Esophagus muscularis mucosa (tissue), 4 donors: Measurements from ENCODE around the gene ALDH18A1. TPM values are rescaled to one million over a fixed set of nuclear protein-coding genes. Genes with fewer than 3 reads are reported as not detected.

Experiments
- DNase-seq: peaks from one replicate; pipeline ENCODE4 v3.0.0-alpha.2; 2017; ENCODE audit errors: extremely low spot score
- H3K27ac ChIP-seq, 4 donors: fragments of 200-600 bp; sonication (generic); replicated peaks in 1 of 4; 1 replicate in 3 of 4; 2 replicates in 1 of 4; pipeline ENCODE4 v1.5.1; 2016 to 2019; ENCODE audit warnings: mild to moderate bottlenecking in 1 of 4
- H3K27me3 ChIP-seq, 4 donors: fragments of 200-600 bp; sonication (generic); one replicate each; pipeline versions ENCODE4 v1.5.1 to v1.6.0; 2016 to 2019
- H3K36me3 ChIP-seq, 4 donors: fragments of 200-600 bp; sonication (generic); one replicate each; pipeline ENCODE4 v1.5.1; 2016 to 2019
- H3K4me1 ChIP-seq, 4 donors: fragments of 200-600 bp; sonication (generic); one replicate each; pipeline ENCODE4 v1.5.1; 2016 to 2019
- H3K4me3 ChIP-seq, 4 donors: fragments of 200-600 bp; sonication (generic); 1 replicate in 2 of 4; 2 replicates in 2 of 4; pipeline ENCODE4 v1.5.1; 2016 to 2019; ENCODE audit warnings: mild to moderate bottlenecking in 4 of 4, moderate library complexity in 1 of 4
- H3K9me3 ChIP-seq, 4 donors: fragments of 200-600 bp; sonication (generic); 1 replicate in 3 of 4; 2 replicates in 1 of 4; pipeline ENCODE4 v1.5.1; 2016 to 2019
- CTCF ChIP-seq, 3 experiments: fragments of 200-600 bp in 2 of 3; fragments of 450-650 bp in 1 of 3; sonication (generic) in 2 of 3; IDR thresholded peaks; one replicate each; pipeline ENCODE4 v1.5.1; 2017 to 2019; ENCODE audit warnings: antibody characterized with exemption in 3 of 3, mild to moderate bottlenecking in 2 of 3, moderate library complexity in 1 of 3
- EP300 ChIP-seq: sonication (generic); formaldehyde crosslinking; IDR thresholded peaks from one replicate; pipeline ENCODE4 v1.6.1; 2017; ENCODE audit warnings: antibody characterized with exemption
- POLR2A ChIP-seq: fragments of 450-650 bp; IDR thresholded peaks from one replicate; pipeline ENCODE4 v1.6.1; 2017; ENCODE audit warnings: antibody characterized with exemption, moderate library complexity, mild to moderate bottlenecking, low read depth
- POLR2AphosphoS5 ChIP-seq, 2 donors: sonication (generic); formaldehyde crosslinking; IDR thresholded peaks; one replicate each; pipeline ENCODE4 v1.6.1; 2017; ENCODE audit warnings: antibody characterized with exemption in 2 of 2
- WGBS: methylation state at CpG from one replicate; pipeline ENCODE4 v1.1.5; 2018; 5-methylcytosine and 5-hydroxymethylcytosine counted together
- intact Hi-C: fragments of 100-400 bp; cut with DNase I; formaldehyde crosslinking; loops from one replicate; pipeline ENCODE4 v1.15.1; 2023
- total RNA-seq, 4 donors: library from RNA; depleted of rRNA; stranded (reverse); fragments of >200 nt; gene quantifications; one replicate each; pipeline versions ENCODE4 v1.1.0 to v1.2.1, GENCODE V29; 2016

Gene ALDH18A1
- total RNA-seq, 4 donors from 2014 or later, result 13.7 to 27.7 (median 21.8) TPM

GRCh38 chr10:95559896-95560277 is 96.6 kb downstream of the ALDH18A1 start:
- Histone ChIP-seq H3K27me3 (no peaks in the 10 kb centered on the region), H3K27ac (peak overlapping the region; percentile 91 to 97 (median 96)), H3K36me3 (no peaks in the 10 kb centered on the region), H3K9me3 (no peaks in the 10 kb centered on the region), H3K4me3 (peak overlapping the region; percentile 84 to 97 (median 93)), H3K4me1 (peaks cover 27 to 43% (median 35%) of the 10 kb centered on the region in 4 donors)
- 30% methylated on average over 10 of the region's 10 CpGs for whole genome bisulfite sequencing
- intact Hi-C loops, result loop anchor here (5.0 kb wide), 1 partner anchor 128 kb away; no protein-coding TSS in a partner anchor
- DNase-seq, result no peak
- TF ChIP-seq EP300, result no peak
- TF ChIP-seq CTCF (IDR thresholded peaks at IDR 0.05), result no peak
- no peak for TF ChIP-seq POLR2A
- no peak for TF ChIP-seq POLR2AphosphoS5 (IDR thresholded peaks at IDR 0.05)

- H3K4me3 ChIP-seq, result peak overlapping the region; percentile 84 to 97 (median 93)
- H3K4me1 ChIP-seq, result peaks cover 27 to 42% (median 33%) of the 10 kb centered on the region in 4 donors
- no peaks in the 10 kb centered on the region for H3K36me3 ChIP-seq
- H3K27ac ChIP-seq, result peak overlapping the region; percentile 91 to 97 (median 96)
- 49% methylated on average over 4 of the region's 4 CpGs for WGBS
- peak; percentile 16 for TF ChIP-seq POLR2A
- TF ChIP-seq EP300, result no peak
- TF ChIP-seq POLR2AphosphoS5 (IDR thresholded peaks at IDR 0.05), result peak; percentile 73 to 86
- intact Hi-C loops, result loop anchor here (5.0 kb wide), 1 partner anchor 127 kb away; no protein-coding TSS in a partner anchor
- H3K9me3 ChIP-seq, result no peaks in the 10 kb centered on the region
- H3K27me3 ChIP-seq, result no peaks in the 10 kb centered on the region
- no peak for DNase-seq
Measured at GRCh38 chr10:95559471-95559870, 97.0 kb downstream of the ALDH18A1 start.

GRCh38 chr10:95558593-95559320 is 97.8 kb downstream of the ALDH18A1 start:
- peak overlapping the region; percentile 84 to 97 (median 93) for H3K4me3 ChIP-seq
- no peaks in the 10 kb centered on the region for H3K36me3 ChIP-seq
- intact Hi-C loops, result loop anchor here (5.0 kb wide), 1 partner anchor 126 kb away; no protein-coding TSS in a partner anchor
- H3K27ac ChIP-seq, result peak overlapping the region; percentile 91 to 97 (median 96)
- DNase-seq, result no peak
- WGBS, result 31% methylated on average over 1 of the region's 1 CpG
- H3K9me3 ChIP-seq, result no peaks in the 10 kb centered on the region
- no peaks in the 10 kb centered on the region for H3K27me3 ChIP-seq
- peaks cover 31 to 49% (median 35%) of the 10 kb centered on the region in 4 donors for H3K4me1 ChIP-seq
- TF ChIP-seq EP300, result no peak
- TF ChIP-seq POLR2A, result no peak
- TF ChIP-seq POLR2AphosphoS5 (IDR thresholded peaks at IDR 0.05), result peak in 1 of 2 donors; percentile 20
- TF ChIP-seq CTCF (IDR thresholded peaks at IDR 0.05), result no peak

- no peak for DNase-seq
- Histone ChIP-seq H3K36me3 (peaks cover 0 to 4% (median 0%) of the 10 kb centered on the region in 4 donors), H3K9me3 (peaks cover 0 to 4% (median 2%) of the 10 kb centered on the region in 4 donors), H3K27me3 (no peaks in the 10 kb centered on the region), H3K27ac (peak overlapping the region; percentile 91 to 97 (median 96)), H3K4me3 (peak overlapping the region; percentile 84 to 97 (median 93)), H3K4me1 (peaks cover 40 to 59% (median 45%) of the 10 kb centered on the region in 4 donors)
- WGBS, result 46% methylated on average over 8 of the region's 8 CpGs
- intact Hi-C loops, result loop anchor here (5.0 kb wide), 1 partner anchor 125 kb away; no protein-coding TSS in a partner anchor
- TF ChIP-seq CTCF (IDR thresholded peaks at IDR 0.05), result no peak
- TF ChIP-seq POLR2A, result no peak
- peak in 1 of 2 donors; percentile 70 for TF ChIP-seq POLR2AphosphoS5 (IDR thresholded peaks at IDR 0.05)
- no peak for TF ChIP-seq EP300
Measured at GRCh38 chr10:95556994-95557767, 99.3 kb downstream of the ALDH18A1 start.

Other genes with a start within 250 kb of the ALDH18A1 start
- 1,000 to 10,000 TPM; 1,569 to 2,231 (median 1,854) TPM for gene SORBS1, start 95.3 kb downstream of the ALDH18A1 start, total RNA-seq
- gene TCTN3, start 37.2 kb upstream of the ALDH18A1 start, total RNA-seq, result 10 to 100 TPM; 15.4 to 23.5 (median 21.8) TPM
- gene ENTPD1, start 99.5 kb upstream of the ALDH18A1 start, total RNA-seq, result 10 to 100 TPM; 27.3 to 33.4 (median 31.4) TPM